Vagina (tissue), 2 donors: Measurements from ENCODE around the gene MAP3K20.

ENCODE experiments used
- CTCF ChIP-seq, 3 experiments: fragments of 450-650 bp in 2 of 3; fragments of 200-600 bp in 1 of 3; sonication (generic) in 1 of 3; IDR thresholded peaks; one replicate each; pipeline ENCODE4 v1.5.1; 2017 to 2019; ENCODE audit warnings: antibody characterized with exemption in 3 of 3, mild to moderate bottlenecking in 2 of 3, moderate library complexity in 2 of 3
- POLR2A ChIP-seq, 2 donors: fragments of 450-650 bp; IDR thresholded peaks; one replicate each; pipeline ENCODE4 v1.6.1; 2017; ENCODE audit warnings: antibody characterized with exemption in 2 of 2, mild to moderate bottlenecking in 2 of 2, moderate library complexity in 2 of 2

- TF ChIP-seq CTCF (IDR thresholded peaks at IDR 0.05), result no peak
- TF ChIP-seq POLR2A (IDR thresholded peaks at IDR 0.05), result no peak
These were observed 155.8 kb downstream of the MAP3K20 start for GRCh38 chr2:173231465-173231864.
